Activated naive CD8-positive, alpha-beta T cell (primary cell): ENCODE data around the gene GBP1.
"Not testable (repeated sequence)": the region's sequence is repeated elsewhere in the genome, so short reads cannot be mapped to it uniquely, and the experiment has no call there.

Source experiments
- H3K27ac Mint-ChIP-seq: one replicate; pipeline ENCODE4 v1.8.0; 2021; ENCODE audit warnings: mixed read lengths
- H3K27me3 Mint-ChIP-seq: one replicate; pipeline ENCODE4 v1.8.0; 2021; ENCODE audit warnings: mixed read lengths
- H3K36me3 Mint-ChIP-seq: one replicate; pipeline ENCODE4 v1.8.0; 2021; ENCODE audit warnings: mixed read lengths
- H3K4me1 Mint-ChIP-seq: one replicate; pipeline ENCODE4 v1.8.0; 2021; ENCODE audit warnings: low read depth, mixed read lengths
- H3K4me3 Mint-ChIP-seq: one replicate; pipeline ENCODE4 v1.8.0; 2021; ENCODE audit warnings: mild to moderate bottlenecking, mixed read lengths
- H3K9me3 Mint-ChIP-seq: one replicate; pipeline ENCODE4 v1.8.0; 2021; ENCODE audit warnings: low read depth, mixed read lengths

GBP1 gene

DNA sequence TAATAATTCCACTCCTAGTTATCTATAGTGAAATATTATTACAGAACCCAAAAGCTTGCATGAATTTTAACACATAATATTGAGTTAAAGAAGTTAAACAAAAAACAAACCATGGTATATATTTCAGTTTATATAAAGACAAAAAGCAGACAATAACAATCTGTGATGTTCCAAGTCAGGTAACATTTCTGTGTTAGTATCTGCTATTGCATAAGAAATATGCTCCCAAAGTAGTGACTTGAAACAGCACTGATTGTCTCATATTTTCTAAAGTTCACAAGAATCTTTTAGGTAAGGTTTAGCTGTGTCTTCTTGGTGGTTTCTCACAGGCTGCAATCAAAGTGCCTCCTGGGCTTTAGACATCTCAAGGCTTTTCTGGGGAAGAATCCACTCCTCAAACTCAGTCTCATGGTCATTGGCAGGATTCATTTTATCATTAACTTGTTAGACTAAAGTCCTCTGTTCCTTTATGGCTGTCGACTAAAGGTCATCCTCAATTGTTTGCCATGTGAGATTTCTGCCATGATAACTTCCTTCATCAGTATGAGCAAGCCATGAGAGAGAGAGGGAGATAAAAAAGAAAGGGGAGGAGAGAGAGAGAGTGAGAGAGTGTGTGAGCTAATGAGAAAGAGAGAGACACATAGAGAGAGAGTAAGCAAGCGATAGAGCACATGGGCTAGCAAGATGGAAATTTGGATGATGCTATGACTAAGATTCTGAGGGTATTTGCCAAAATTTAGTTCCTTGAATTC, 19.9 kb downstream of the GBP1 start:
- Mint-ChIP-seq H3K36me3 (peaks cover 26% of the 10 kb centered on the region), H3K9me3 (peaks cover 4% of the 10 kb centered on the region), H3K4me1 (peaks cover 22% of the 10 kb centered on the region), H3K27ac (peak overlapping the region; percentile 22), H3K27me3 (no peaks in the 10 kb centered on the region), H3K4me3 (no peak overlapping the region)

DNA sequence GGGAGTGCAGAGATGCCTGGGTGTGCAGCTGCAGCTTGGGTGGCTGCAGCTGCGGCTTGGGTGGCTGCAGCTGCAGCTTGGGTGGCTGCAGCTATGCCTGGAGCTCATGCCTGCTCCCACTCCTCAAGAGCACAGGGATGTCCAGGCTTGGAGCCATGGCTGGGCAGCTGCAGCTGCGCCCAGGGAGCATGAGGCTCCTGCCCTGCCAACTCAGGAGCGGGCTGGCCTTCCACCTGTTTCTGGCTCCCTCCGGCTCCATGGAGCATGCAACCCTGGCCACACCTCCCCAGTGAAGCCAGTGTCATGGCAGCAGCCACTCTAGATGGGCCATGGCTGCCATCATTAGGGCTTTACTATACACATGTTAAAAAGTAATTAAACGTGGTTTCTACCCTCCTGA, 21.1 kb downstream of the GBP1 start:
- Mint-ChIP-seq H3K27me3 (no peaks in the 10 kb centered on the region), H3K36me3 (peaks cover 30% of the 10 kb centered on the region), H3K4me1 (peaks cover 27% of the 10 kb centered on the region), H3K9me3 (peaks cover 4% of the 10 kb centered on the region), H3K27ac (no peak overlapping the region), H3K4me3 (no peak overlapping the region)

DNA sequence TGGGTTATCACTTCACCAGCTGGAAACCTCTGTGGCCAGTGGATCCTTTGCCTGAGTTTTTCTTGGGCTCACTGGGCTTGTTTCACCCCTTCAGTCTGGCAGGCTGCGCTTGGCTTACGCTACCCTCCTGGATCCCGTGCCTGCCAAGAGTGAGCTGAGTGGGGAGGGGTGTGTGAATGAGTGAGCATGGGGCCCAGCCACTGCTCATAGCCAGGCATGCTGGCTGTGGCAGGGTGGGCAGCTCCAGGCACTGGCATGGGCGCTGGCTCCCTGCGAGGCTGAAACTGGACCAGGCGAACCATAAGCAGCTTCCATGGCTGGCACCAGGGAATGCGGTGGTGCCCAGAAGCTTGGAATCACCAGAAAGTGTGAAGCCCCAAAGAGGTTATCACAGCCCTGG, 22.5 kb downstream of the GBP1 start:
- Mint-ChIP-seq H3K9me3 (peaks cover 4% of the 10 kb centered on the region), H3K27ac (no peak overlapping the region), H3K36me3 (peaks cover 29% of the 10 kb centered on the region), H3K4me1 (peaks cover 22% of the 10 kb centered on the region), H3K27me3 (no peaks in the 10 kb centered on the region), H3K4me3 (no peak overlapping the region)

DNA sequence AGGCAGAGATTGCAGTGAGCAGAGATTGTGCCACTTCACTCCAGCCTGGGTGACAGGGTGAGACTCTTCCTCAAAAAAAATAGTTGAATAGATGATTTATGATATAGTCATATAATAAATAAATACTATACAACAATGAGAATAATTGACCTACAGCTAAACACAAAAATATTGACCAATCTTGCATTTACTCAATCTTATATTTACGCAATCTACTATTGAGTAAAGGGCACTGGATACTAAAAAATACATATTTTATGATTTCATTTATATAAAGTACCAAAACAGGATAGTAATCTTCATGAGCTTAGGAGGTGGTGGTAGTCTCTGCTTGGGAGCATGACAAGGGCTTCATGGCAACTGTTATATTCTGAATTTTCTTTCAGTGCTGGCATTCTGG, 23.3 kb downstream of the GBP1 start:
- H3K4me3 Mint-ChIP-seq = peak overlapping the region; percentile 3
- no peaks in the 10 kb centered on the region for H3K27me3 Mint-ChIP-seq
- H3K36me3 Mint-ChIP-seq = peaks cover 32% of the 10 kb centered on the region

DNA sequence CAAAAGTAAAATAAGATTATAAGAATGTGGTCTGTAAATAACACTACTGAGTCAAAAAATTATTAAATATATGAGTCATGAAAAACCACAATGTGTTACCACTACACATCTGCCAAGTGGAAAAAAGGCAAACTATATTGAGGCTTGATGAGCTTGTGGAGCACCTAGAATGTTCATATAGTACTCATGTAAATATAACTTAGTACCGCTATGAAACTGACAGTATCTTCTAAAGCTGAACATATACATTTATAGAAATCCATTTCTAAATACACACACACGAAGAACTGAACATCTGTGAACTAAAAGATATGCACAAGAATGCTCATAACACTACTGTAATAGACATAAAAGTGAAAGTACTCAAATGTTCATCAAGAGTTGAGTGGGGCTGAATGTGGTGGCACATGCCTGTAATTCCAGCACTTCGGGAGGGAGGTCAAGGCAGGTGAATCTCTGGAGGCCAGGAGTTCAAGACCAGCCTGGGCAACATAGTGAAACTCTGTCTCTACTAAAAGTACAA, 23.8 kb downstream of the GBP1 start:
- peaks cover 22% of the 10 kb centered on the region for H3K4me1 Mint-ChIP-seq
- H3K27ac Mint-ChIP-seq = peak overlapping the region; percentile 91

More for the DNA sequence above, 23.3 kb downstream of the GBP1 start:
- Mint-ChIP-seq H3K27ac (peak overlapping the region; percentile 77), H3K4me1 (peaks cover 22% of the 10 kb centered on the region), H3K9me3 (peaks cover 4% of the 10 kb centered on the region)

DNA sequence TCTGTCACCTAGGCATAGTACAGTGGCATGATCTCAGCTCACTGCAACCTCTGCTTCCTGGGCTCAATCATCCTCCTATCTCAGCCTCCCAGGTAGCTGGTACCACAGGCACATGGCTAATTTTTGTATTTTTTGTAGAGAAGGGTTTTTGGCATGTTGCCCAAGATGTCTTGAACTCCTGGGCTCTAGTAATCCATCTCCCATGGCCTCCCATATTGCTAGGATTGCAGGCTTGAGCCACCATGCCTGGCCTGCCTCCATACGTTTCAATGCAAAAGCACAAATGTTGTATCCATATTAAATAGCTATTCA, 24.7 kb downstream of the GBP1 start:
- H3K36me3 Mint-ChIP-seq = peaks cover 32% of the 10 kb centered on the region
- no peaks in the 10 kb centered on the region for H3K27me3 Mint-ChIP-seq
- peak overlapping the region; percentile 3 for H3K4me3 Mint-ChIP-seq
- H3K27ac Mint-ChIP-seq = peak overlapping the region; percentile 91
- peaks cover 27% of the 10 kb centered on the region for H3K4me1 Mint-ChIP-seq
- peaks cover 4% of the 10 kb centered on the region for H3K9me3 Mint-ChIP-seq

More for the DNA sequence above, 23.8 kb downstream of the GBP1 start:
- no peaks in the 10 kb centered on the region for H3K27me3 Mint-ChIP-seq
- peak overlapping the region; percentile 3 for H3K4me3 Mint-ChIP-seq
- H3K9me3 Mint-ChIP-seq = peaks cover 4% of the 10 kb centered on the region
- H3K36me3 Mint-ChIP-seq = peaks cover 32% of the 10 kb centered on the region

DNA sequence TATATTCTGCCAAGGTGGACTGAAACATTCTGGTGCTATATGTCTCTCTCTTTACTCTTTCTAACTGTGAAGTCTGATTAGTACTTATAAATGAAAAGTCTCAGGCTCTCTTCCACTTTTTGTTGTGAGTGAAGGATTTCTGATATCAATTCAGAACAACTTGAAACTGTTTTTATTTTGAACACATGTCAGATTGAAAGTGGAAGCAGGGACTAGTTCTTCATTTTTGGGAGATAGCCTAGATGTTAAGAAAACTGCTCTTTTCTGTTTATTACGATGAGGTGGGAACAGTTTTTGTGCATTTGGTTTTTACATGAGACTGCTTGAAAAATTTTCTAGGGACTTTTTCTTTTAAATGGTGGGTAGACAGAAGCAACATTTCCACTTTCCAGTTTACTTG, 27.8 kb downstream of the GBP1 start:
- Mint-ChIP-seq H3K4me1 (peaks cover 51% of the 10 kb centered on the region), H3K36me3 (peaks cover 29% of the 10 kb centered on the region), H3K9me3 (peaks cover 14% of the 10 kb centered on the region), H3K4me3 (no peak overlapping the region), H3K27me3 (no peaks in the 10 kb centered on the region), H3K27ac (no peak overlapping the region)

DNA sequence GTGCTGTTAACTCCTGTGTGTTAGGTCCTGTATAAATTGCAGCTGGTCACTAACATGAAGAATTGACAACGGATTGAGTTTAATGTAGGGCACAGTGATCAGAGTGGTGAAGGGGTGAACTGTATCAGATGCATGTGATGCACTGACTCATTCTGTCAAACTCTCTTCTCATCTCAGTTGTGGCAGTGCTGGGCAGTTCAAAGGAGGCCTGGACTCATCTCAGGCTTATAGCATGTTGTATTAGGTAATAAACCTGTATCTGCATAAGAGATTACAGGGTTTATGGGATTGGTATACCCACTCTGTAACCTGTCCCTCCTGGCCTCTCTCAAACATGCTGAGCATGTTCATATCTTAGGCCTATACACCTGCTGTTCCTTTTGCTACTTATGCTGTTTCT, 29.9 kb downstream of the GBP1 start:
- H3K27me3 Mint-ChIP-seq = no peaks in the 10 kb centered on the region
- peaks cover 35% of the 10 kb centered on the region for H3K36me3 Mint-ChIP-seq
- no peak overlapping the region for H3K4me3 Mint-ChIP-seq
- peaks cover 15% of the 10 kb centered on the region for H3K9me3 Mint-ChIP-seq
- peaks cover 45% of the 10 kb centered on the region for H3K4me1 Mint-ChIP-seq
- peak overlapping the region; percentile 59 for H3K27ac Mint-ChIP-seq

DNA sequence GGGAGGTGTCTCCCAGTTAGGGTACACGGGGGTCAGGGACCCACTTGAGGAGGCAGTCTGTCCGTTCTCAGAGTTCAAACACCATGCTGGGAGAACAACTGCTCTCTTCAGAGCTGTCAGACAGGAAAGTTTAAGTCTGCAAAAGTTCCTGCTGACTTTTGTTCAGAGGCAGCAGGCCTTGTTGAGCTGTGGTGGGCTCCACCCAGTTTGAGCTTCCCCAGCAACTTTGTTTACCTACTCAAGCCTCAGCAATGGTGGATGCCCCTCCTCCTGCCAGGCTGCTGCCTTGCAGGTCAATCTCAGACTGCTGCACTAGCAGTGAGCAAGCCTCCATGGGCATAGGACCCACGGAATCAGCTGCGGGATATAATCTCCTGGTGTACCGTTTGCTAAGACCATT, 31.0 kb downstream of the GBP1 start:
- Mint-ChIP-seq H3K4me1 (peaks cover 51% of the 10 kb centered on the region), H3K36me3 (peaks cover 28% of the 10 kb centered on the region), H3K9me3 (peaks cover 15% of the 10 kb centered on the region)
- H3K27me3 Mint-ChIP-seq, H3K27ac Mint-ChIP-seq, H3K4me3 Mint-ChIP-seq: not testable (repeated sequence)

DNA sequence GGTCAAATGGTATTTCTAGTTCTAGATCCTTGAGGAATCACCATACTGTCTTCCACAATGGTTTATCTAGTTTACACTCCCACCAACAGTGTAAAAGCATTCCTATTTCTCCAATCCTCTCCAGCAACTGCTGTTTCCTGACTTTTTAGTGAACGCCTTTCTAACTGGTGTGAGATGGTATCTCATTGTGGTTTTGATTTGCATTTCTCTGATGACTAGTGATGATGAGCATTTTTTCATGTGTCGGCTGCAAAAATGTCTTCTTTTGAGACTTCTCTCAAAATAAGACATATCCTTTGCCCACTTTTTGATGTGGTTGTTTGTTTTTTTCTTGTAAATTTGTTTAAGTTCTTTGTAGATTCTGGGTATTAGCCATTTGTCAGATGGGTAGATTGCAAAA, 36.0 kb downstream of the GBP1 start:
- Mint-ChIP-seq H3K36me3 (peaks cover 20% of the 10 kb centered on the region), H3K4me3 (peak overlapping the region; percentile 1), H3K9me3 (peaks cover 23% of the 10 kb centered on the region), H3K27ac (peak overlapping the region; percentile 43), H3K4me1 (peaks cover 37% of the 10 kb centered on the region)
- not testable (repeated sequence) for H3K27me3 Mint-ChIP-seq

DNA sequence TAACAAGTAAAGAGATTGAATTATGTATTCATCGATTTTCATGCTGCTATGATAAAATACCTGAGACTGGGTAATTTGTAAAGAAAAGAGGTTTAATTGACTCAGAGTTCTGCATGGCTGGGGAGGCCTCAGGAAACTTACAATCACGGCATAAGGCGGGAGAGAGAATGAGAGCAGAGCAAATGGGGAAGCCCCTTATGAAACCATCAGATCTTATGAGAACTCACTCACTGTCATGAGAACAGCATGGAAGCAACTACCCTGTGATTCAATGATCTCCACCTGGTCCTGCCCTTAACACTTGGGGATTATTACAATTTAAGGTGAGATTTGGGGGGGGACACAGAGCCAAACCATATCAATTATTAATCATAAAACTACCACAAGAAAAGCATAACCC, 39.1 kb downstream of the GBP1 start:
- Mint-ChIP-seq H3K36me3 (peaks cover 12% of the 10 kb centered on the region), H3K27ac (peak overlapping the region; percentile 4), H3K9me3 (peaks cover 11% of the 10 kb centered on the region), H3K4me1 (peaks cover 38% of the 10 kb centered on the region), H3K4me3 (no peak overlapping the region), H3K27me3 (no peaks in the 10 kb centered on the region)

DNA sequence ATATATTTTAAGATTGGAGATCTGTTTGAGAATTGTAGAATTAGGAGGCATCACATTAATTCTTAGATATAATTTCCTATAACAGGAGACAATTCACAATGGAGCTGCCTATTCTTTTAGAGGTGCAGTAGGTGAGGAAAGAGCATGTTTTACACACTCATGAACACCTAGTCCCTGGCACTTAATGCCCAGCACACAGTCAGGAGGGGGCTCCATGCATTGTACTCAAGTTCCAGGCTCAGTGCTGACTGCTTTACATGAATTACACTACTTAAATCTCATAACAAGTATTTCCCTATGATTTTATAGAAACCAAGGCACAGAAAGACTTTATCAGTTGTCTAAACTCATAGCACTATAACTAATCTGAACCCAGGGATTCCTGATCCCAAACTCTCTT, 42.0 kb downstream of the GBP1 start:
- peak overlapping the region; percentile 95 for H3K27ac Mint-ChIP-seq
- peaks cover 27% of the 10 kb centered on the region for H3K36me3 Mint-ChIP-seq
- H3K4me1 Mint-ChIP-seq = peaks cover 46% of the 10 kb centered on the region
- H3K4me3 Mint-ChIP-seq = peak overlapping the region; percentile 93
- H3K27me3 Mint-ChIP-seq = no peaks in the 10 kb centered on the region
- H3K9me3 Mint-ChIP-seq = peaks cover 11% of the 10 kb centered on the region

DNA sequence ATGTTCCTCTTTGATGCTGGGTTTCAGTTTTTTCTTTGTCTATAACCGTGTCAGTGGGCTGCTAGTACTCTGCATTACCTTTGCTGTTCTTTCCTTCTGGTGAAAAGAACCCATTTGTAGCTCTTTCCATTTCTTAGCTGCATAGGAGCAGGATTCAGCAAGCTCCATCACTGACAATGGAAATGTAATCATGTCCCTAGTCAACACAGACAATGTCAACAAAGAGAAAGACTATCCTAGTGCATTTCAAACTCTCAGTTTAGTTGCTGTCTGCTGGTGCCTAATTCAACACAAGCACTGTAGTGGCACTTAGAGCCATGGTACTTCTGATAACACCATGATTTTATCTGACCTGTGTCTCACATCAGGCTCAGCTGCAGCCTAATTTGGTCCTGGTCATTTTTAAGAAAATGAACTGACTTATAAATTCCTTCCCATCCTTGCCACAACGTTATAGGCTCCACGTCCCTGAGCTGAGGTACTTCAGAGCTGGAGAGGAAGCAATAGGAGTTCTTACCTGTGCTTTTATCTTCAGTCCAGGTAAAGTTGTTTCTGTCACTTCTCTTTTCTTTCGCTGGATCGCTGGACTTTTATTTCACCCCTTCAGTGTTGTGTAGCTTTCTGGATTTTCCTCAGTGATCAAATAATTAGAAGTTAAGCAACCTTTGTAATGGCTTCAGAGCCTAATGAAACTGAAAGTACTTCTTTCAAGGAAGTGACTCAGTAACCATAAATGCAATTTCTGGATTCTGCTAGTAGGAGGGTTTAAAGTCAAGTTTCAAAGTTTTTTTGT, 42.6 kb downstream of the GBP1 start, which contains the start of gene GBP3:
GBP3 (minus strand) TSS at position 700 of the 793 bp plus-strand sequence. CDS start 2,145 bp downstream, outside the sequence.
- no peaks in the 10 kb centered on the region for H3K27me3 Mint-ChIP-seq
- H3K27ac Mint-ChIP-seq = peak within 1 kb of the TSS; percentile 95
- peaks cover 29% of the 10 kb centered on the region for H3K36me3 Mint-ChIP-seq
- H3K4me3 Mint-ChIP-seq = peak within 1 kb of the TSS; percentile 93
- H3K9me3 Mint-ChIP-seq = peaks cover 11% of the 10 kb centered on the region
- peaks cover 52% of the 10 kb centered on the region for H3K4me1 Mint-ChIP-seq

DNA sequence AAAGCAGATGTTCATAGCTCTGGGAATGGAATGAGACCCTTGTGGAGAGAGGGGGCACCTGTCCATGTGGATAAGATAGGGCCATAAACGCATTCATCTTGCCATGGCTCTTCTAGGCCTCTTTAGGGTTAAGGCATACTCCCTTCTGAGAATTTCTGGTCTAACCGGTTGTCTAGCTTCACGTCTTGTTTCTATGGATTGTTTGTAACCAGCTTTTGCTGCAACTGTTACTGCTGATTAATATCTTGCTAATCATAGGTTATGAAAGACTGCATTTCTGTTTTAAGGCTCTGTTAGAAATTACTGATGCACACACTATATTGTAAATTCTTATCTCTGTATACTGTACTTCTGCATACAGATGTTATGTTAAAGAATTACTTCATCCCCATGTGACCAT, 46.7 kb downstream of the GBP1 start:
- Mint-ChIP-seq H3K36me3 (peaks cover 44% of the 10 kb centered on the region), H3K4me3 (peak overlapping the region; percentile 6), H3K4me1 (peaks cover 68% of the 10 kb centered on the region)
- H3K27ac Mint-ChIP-seq, H3K27me3 Mint-ChIP-seq, H3K9me3 Mint-ChIP-seq: not testable (repeated sequence)

DNA sequence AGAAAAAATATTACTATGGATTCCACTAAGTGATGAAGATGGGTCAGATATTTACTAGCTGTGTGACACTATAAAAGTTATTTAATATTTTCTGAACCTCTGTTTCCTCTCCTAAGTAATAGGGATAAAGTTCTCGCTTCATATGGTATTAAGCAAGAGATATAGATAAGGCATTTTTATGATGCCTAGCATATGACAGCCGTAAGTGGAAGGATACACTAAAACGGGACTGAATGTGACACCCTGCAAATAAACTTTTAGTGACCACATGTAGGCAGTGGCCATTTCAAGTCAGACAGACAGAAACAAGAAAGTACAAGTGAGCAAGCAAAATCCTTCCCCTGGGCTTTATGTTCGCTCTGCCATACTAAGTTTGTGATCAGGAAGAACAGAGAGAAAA, 56.5 kb downstream of the GBP1 start:
- H3K36me3 Mint-ChIP-seq = peaks cover 63% of the 10 kb centered on the region
- H3K9me3 Mint-ChIP-seq = no peaks in the 10 kb centered on the region
- H3K4me1 Mint-ChIP-seq = peaks cover 11% of the 10 kb centered on the region
- no peaks in the 10 kb centered on the region for H3K27me3 Mint-ChIP-seq
- no peak overlapping the region for H3K4me3 Mint-ChIP-seq
- no peak overlapping the region for H3K27ac Mint-ChIP-seq
